GM19239 (cell line): ENCODE data around the gene GP1BB.

Experiments used
- DNase-seq: peaks from one replicate; pipeline ENCODE4 v3.0.0; 2011; ENCODE audit warnings: low spot score; ENCODE audit not compliant: insufficient read length
- FAIRE-seq: peaks from 2 replicates; lab custom pipeline; 2011; peaks lifted over from hg19 to GRCh38; lab: Jason Lieb, UNC

The GP1BB gene

DNA sequence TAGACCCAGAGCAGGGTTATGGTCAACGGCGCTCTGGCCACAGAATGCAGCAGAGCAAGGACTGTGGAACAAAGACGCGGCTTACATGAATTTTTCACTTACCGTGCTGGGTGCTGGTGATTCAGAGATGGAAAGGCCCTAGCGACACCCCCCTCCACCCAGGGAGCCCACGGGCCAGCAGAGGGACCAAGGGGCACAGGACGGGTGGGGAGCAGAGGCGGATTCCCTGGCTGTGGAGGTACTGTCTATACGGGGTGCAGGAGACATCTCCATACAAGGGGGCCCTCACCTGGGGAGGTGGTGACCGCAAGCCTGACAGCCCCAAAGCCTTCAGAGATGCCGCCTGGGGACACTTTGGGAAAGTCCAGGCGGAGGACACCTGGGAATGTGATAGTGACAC is 10.1 kb upstream of the GP1BB start:
- FAIRE-seq (no peak), DNase-seq (no peak)

DNA sequence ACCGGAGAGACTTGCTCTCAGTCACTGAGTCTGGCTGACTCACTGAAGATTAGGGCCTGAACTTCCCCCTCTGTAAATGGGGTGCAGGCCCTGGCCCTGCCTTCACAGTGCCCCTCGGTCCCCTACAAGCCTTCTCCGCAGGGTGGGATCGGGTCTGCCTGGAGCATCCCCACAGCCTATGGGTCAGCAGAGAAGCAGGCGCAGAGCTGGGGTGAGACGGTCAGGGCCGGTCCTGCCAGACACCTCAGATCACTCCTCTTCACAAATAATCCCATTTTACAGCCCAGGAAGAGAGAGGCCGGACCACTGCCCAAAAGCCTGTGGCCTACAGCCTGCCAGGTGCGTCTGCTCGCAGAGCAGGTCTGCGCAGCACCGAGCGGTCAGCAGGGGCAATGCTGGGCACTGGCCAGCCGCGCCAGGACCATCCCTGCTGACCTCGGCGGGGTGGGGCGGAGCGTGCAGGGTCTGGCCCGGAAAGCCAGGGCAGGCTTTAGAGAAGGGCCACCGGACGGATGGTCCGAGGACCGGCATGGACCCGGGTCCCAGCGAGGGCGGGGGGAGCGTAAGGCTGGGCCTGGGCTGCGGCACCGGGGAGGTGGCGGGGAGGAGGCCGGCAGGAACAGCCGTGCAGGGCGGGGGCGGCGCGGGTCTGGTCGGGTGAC is 9.6 kb upstream of the GP1BB start:
- no peak for DNase-seq
- no peak for FAIRE-seq

DNA sequence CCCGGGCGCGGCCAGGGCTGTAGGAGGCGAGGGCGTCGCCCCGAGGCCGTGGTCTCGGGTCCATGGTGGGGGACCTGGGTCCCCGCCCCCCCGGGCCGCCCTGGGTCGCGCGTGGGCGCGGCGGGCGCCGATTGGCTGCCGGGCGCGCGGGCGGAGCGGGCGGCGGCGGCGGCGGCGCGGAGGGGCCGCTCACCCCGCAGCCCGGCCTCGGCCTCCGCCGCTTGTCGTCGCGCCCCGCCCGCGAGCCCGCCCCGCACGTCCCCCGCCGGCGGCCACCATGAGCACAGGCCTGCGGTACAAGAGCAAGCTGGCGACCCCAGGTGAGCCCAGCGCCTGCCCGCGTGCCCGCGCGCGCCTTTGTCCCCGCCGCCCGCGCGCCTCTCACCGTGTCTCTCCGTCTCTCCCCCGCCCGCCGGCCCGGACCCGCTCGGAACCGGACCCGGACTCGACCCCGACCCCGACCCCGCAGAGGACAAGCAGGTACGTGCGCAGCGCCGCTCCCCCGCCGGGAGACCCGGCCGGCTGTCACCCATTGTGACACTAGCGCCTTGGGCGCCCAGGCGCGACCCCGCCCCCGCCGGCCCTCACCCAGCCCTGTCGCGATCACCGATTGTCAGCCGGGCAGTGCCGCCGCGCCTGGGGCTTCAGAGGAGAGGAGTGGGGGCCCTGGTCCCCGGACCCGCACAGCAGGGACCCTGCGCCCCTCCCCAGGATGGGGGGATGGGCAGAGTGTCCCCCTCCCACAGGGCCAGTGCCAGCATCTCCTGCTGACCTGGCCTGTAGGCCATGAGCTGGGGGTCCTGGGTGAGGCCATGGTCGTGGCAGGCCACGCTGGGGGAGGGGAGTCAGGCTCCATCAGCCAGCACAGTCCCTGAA is 8.8 kb upstream of the GP1BB start, which contains the start of gene SEPTIN5:
Gene SEPTIN5, plus strand, starts transcription at position 192 of the 876 bp plus-strand sequence. Its CDS starts 86 bp downstream, at position 278.
- no peak for FAIRE-seq

DNA sequence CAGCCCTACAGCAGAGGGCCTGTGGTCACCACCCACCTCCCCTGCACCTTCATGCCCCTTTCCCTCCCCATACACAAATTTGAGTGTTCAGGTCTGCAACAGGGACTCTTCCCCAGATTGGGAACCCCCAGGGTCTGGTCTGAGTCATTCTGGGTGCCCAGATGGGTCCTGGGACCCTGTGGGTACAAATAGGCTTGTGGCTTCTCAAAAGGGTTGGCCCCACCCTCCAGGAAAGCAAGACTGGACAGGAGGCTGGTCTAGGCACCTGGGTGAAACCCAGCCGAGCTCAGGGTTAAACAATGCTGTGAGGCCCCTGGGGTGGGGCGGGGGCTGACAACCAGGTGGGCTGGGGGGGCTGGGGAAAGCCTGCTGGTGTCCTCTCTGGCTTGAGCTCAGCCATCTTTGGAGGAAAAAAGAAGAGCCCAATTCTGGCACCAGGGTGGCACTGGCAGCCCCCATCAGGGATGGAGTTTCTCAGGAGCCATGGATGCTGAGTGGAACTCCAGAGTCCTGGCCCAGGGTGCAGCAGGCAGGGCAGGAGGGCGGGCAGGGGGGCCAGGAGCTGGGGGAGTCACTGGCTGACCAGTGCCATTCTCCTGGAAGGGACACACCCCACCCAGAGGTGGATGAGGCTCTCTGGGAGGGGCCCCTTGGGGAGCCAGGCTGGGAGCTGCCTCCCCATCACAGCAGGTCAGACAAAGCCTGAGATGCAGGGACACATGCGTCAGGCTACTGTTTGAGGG is 8.0 kb upstream of the GP1BB start:
- no peak for DNase-seq
- no peak for FAIRE-seq

More for the DNA sequence above, 8.8 kb upstream of the GP1BB start, which contains the start of gene SEPTIN5:
- DNase-seq = no peak

DNA sequence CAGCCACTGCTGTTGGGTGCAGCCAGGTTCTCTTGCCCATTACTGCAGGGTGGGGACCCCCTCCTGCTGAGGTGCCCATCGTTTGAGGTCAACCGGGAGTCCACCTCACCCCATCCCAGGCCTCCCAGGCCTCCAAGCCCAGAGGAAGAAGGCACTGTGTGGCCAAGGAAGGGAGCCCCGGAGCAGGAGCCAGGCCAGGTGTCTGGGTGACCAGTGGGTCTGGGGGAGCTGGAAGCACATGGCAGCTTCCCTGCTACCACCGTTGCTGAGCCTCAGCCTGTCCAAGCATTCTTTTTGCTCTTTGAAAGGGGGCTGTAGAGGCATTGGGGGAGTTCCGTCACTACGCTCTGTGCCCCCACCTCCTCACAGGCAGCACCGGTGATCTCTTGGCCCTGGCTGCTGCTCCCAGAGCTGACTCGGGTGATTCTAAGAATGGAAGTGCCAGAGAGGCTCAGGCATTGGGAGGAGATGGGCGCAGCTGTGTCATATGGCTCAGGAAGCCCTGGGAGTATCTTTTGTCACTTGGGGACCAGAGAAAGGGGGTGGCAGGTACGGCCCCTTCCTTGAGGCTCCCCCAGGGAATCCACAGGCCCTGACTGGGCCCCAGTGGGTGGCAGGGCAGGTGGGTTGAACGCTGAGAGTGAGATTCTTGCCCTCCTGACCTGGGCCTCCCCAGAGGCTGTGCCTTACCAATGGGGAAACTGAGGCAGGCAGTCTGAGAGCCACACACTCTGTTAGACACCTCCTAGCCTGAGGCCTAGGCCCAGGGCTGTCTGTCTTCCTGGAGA is 7.1 kb upstream of the GP1BB start:
- FAIRE-seq = no peak

DNA sequence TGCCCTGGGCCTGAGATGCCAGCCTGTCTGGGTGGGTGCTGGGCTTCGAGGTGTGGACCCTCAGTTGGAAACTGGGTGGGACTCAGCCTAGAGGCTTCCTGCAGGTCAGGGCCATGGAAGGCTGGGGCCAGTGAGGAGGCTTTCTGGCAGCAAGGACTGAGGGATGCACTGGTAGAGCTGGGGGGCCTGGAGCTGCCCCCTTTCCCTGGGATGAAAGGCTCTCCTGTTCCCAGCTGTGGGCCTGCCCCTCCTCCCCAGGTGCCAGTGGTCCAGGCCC is 6.6 kb upstream of the GP1BB start:
- DNase-seq = no peak
- no peak for FAIRE-seq

More for the DNA sequence above, 7.1 kb upstream of the GP1BB start:
- DNase-seq = no peak

DNA sequence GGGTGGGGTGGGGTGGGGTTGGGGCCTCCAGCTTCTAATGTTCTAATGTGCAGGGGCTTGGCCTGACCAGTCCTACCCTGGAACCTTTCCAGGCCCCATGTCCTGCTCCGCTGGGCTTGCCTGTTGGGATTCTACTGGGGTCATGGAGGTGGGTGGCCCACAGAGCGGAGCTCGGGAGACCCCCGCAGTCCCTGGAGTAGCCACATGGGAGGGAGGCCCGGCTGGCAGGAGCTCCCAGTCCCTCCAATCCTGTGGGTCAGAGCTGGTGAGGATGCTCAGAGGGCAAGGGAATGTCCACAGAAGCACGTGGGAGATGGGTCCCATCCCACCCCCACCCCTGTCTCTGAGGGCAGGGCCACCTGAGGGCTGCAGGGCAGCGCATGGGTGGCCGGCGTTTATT is 6.2 kb upstream of the GP1BB start:
- FAIRE-seq = no peak
- DNase-seq = no peak

DNA sequence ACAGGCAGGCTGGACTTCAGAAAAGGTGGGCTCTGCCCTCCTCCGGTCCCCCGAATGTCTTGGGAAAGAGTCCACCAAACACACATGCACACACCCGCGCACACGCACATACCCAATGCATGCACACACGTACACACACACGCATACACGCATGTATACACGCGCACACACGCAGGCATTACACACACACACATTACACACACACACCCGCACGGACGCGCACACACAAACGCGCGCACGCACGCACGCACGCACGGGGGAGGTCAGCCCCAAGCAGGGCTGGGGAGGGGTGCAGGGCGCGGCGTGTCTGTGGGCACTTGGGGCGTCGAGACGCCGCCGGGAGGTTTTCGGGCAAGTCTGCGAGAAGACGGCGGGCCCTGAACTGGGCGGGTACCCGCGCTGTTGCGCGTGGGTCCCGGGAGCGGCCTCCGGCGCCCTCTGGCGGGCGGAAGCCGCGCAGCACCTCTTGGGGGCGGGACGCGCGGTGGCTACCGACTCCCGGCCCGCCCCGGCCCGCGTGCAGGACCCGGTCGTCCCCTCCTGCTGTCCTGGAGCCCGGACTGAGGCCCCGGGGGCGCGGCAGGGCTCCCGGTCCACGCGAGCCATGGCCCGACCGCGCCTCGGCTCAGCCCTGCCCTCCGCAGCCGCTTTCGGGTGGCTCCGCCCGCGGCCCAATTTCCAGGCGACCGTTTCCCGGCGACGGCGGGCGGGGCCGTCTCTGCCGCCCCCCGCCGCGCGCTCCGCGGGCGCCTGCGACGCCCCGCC is 5.5 kb upstream of the GP1BB start:
- DNase-seq = peak; percentile 99
- FAIRE-seq = no peak

DNA sequence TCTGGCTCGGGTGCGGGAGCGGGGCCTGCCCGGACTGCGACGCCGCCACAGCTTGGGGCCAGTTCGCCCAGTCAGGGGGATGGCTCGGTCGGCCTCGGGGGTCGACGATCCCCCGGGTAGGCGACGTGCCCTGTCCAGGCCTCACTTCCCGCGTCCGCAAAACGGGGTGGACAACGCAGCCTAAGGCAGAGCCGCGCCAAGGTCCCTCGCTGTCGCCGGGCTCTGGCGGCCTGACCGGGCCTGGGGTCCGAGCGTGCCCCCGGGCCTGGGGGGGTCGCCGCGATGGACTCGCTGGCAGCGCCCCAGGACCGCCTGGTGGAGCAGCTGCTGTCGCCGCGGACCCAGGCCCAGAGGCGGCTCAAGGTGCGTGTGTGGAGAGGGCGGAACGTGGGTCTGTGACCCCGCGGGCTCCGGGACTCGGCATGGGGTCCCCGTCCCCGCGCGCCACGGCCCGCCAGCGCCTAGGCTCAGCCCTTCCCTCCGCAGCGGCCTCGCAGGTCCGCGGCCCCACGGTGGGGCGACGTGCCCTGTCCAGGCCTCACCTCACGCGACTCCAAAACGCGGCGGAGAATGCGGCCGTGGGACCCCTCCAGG is 4.8 kb upstream of the GP1BB start:
- DNase-seq (no peak), FAIRE-seq (no peak)

DNA sequence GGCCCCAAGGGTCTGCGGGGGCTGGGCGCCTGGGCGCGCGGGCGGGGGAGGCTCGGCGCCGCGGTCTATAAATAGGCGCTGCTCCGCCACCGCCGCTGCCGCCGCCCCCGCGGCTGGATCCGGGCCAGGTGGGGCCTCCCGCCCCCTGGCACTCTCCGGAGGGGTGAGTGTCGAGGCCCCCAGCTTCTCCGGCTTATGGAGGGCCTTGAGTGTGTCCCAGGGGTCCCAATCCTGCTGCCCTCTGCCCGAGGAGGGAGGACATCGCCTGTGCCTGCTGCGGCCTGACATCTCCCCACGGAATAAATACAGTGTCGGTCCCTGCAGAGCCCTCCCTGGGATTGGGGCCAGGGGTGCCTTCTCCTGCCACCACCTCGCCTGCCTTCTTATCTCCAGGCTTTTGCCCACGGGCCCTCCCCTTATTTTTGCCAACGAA is 4.3 kb upstream of the GP1BB start:
- FAIRE-seq = no peak

DNA sequence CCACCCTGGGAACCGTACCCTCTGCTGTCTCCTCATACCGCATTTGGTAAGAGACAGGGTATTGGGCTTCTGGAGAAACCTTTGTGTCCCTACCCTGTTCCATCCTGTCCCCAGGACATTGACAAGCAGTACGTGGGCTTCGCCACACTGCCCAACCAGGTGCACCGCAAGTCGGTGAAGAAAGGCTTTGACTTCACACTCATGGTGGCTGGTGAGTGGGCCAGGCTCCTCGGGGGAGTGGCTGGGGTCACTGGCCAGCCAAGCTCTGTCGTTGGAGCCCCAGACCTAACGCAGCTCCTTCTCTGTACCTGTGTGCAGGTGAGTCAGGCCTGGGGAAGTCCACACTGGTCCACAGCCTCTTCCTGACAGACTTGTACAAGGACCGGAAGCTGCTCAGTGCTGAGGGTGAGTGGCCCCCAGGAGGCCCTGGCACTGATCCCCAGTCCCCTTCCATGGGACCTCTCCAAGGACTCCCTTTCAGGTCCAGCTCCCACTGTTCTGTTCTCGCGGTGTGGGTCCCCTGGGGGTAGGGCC is 3.8 kb upstream of the GP1BB start:
- FAIRE-seq (no peak), DNase-seq (no peak)

More for the DNA sequence above, 4.3 kb upstream of the GP1BB start:
- DNase-seq = no peak

DNA sequence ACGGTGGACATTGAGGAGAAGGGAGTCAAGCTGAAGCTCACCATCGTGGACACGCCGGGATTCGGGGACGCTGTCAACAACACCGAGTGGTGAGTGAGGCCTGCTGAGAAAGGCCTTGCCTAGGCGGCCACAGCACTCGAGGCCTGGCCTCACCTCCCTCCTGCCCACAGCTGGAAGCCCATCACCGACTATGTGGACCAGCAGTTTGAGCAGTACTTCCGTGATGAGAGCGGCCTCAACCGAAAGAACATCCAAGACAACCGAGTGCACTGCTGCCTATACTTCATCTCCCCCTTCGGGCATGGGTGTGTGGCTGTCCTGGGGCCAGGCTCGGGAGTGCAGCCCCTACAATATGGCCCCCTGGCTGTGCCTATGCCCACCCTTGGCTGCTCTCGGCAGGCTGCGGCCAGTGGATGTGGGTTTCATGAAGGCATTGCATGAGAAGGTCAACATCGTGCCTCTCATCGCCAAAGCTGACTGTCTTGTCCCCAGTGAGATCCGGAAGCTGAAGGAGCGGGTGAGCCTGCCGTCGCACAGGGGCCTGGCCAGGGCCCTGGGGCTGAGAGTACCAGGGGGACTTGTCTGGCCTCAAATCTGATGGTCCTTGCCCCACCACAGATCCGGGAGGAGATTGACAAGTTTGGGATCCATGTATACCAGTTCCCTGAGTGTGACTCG is 3.0 kb upstream of the GP1BB start:
- no peak for FAIRE-seq
- no peak for DNase-seq

DNA sequence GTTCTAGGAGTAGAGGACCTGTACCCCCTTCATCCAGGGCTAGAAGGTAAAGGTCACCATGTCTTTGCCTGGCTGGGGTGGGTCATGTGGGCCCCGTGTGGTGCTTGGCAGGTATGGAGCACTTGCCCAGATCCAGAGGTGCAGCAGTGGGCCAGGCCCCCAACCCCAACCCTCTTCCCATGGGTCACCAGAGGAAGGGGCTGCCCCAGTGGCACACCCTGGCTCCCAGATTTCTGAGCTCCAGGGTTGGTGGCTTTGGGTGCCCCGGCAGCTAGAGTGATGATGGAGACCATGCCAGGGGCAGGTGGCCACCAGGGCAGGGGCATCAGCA is 2.4 kb upstream of the GP1BB start:
- no peak for FAIRE-seq

DNA sequence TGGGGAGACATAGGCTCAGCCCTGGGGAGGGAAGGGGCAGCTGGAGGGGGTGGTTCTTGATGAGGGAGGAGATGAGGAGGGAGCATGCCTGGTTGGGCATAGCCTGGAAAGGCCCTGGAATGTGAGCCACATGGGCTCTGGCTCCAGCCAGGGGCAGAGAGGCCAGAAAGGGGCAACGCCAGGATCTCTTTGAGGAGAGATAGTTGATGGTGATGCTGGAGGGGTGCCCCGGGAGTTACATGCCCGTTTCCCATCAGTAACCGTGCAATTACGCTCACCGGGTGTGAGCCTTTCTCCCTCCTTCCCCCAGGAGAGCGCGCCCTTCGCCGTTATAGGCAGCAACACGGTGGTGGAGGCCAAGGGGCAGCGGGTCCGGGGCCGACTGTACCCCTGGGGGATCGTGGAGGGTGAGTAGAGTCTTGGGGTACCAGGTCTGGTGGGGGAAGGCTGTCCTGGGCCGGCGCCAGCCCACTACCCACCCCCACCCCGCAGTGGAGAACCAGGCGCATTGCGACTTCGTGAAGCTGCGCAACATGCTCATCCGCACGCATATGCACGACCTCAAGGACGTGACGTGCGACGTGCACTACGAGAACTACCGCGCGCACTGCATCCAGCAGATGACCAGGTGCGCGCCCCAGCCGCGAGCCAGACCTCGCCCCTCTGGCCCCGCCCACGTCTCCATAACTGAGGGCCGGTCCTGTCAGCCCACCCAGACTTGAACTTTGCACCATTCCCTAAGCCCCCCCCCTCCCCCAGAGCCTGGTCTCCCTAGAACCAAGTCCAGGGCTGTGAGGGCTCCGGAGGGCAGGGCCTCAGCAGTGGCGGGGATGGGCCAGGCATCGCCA is 1.8 kb upstream of the GP1BB start:
- FAIRE-seq = no peak
- no peak for DNase-seq

More for the DNA sequence above, 2.4 kb upstream of the GP1BB start:
- no peak for DNase-seq

DNA sequence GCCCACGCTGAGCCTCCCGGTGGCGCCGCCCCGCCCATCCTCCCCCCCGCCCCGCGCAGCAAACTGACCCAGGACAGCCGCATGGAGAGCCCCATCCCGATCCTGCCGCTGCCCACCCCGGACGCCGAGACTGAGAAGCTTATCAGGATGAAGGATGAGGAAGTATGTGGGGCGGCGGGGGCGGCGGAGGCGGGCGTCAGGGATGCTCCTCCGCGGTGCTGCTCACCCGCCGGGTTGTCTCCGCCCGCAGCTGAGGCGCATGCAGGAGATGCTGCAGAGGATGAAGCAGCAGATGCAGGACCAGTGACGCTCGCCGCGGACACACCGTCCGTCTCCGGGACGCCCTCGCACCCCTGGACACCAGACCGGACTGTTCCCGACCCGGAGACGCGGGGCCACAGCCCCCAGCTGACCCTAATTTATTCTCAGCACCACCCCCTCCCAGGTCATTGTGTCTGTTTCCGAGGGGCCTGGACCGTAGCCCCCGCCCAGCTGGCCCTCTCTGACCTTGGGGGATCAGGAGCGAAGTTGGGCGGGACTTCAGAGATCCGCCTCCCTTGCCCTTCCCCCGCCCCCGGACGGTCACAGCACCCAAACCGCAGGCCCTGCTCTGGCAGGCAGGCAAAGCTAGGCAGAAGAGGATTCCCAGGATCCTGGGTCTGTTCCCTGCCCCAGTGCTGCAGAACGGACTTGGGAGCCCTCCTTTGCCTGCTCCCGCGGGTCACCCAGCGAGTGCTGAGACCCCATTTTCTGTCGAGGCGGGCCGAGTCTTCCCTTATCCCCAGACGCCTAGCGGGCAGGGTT is 959 bp upstream of the GP1BB start:
- FAIRE-seq (no peak), DNase-seq (no peak)

DNA sequence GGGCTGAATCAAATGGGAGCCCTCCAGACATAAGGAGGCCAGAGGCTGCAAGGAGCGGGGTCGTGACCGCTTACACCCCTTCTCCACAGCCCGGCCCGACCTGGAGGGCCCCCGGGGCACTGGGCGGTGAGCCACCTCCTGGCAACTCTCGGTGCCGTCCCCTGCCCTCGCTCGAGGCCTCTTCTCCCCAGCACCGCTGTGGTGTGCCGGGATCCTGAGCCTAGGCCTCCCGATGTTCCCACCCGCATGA is 432 bp upstream of the GP1BB start:
- FAIRE-seq = no peak

More for the DNA sequence above, 432 bp upstream of the GP1BB start:
- no peak for DNase-seq
